Liver (tissue), 9 donors: ENCODE measurements around the gene C3orf18. TPM values are rescaled to one million over a fixed set of nuclear protein-coding genes. Genes with fewer than 3 reads are reported as not detected.
A peak's percentile ranks its signal among the peaks of the same experiment; 100 is the strongest.

Source experiments
- DNase-seq: peaks from one replicate; pipeline ENCODE4 v3.0.0-alpha.2; 2017; ENCODE audit warnings: low spot score
- H3K27ac ChIP-seq, 2 donors: one replicate each; pipeline ENCODE4 v1.7.0; 2013; ENCODE audit warnings: inconsistent platforms in 2 of 2, low read length in 2 of 2, control low read depth in 1 of 2, low read depth in 1 of 2, mild to moderate bottlenecking in 1 of 2
- H3K27me3 ChIP-seq, 4 donors: one replicate each; pipeline versions ENCODE4 v1.6.1 to v1.7.0; 2013; ENCODE audit warnings: low read length in 3 of 4, inconsistent platforms in 1 of 4, mild to moderate bottlenecking in 1 of 4, moderate library complexity in 1 of 4; ENCODE audit not compliant: control insufficient read depth in 4 of 4, insufficient read depth in 4 of 4
- H3K36me3 ChIP-seq, 4 donors: one replicate each; pipeline versions ENCODE4 v1.6.1 to v1.7.0; 2013; ENCODE audit warnings: low read length in 3 of 4, mild to moderate bottlenecking in 3 of 4, low read depth in 1 of 4, moderate library complexity in 1 of 4; ENCODE audit not compliant: control insufficient read depth in 4 of 4, insufficient read depth in 3 of 4
- H3K4me1 ChIP-seq, 4 donors: one replicate each; pipeline versions ENCODE4 v1.6.1 to v1.7.0; 2013; ENCODE audit warnings: low read length in 3 of 4, mild to moderate bottlenecking in 3 of 4, moderate library complexity in 1 of 4; ENCODE audit not compliant: control insufficient read depth in 4 of 4, insufficient read depth in 4 of 4
- H3K4me3 ChIP-seq, 3 donors: one replicate each; pipeline versions ENCODE4 v1.6.1 to v1.7.0; 2013; ENCODE audit warnings: low read length in 3 of 3, control low read depth in 1 of 3, low read depth in 1 of 3, mild to moderate bottlenecking in 1 of 3
- H3K9ac ChIP-seq, 2 donors: one replicate each; pipeline ENCODE4 v1.7.0; 2013; ENCODE audit warnings: low read length in 2 of 2, mild to moderate bottlenecking in 2 of 2, moderate library complexity in 2 of 2, control low read depth in 1 of 2, low read depth in 1 of 2
- H3K9me3 ChIP-seq, 4 donors: one replicate each; pipeline versions ENCODE4 v1.6.1 to v1.7.0; 2013; ENCODE audit warnings: low read length in 3 of 4; ENCODE audit not compliant: control insufficient read depth in 4 of 4
- ATF3 ChIP-seq: IDR thresholded peaks from 2 replicates; pipeline ENCODE4 v1.6.1; 2016; ENCODE audit warnings: antibody characterized with exemption
- CTCF ChIP-seq: fragments of 150-350 bp; IDR thresholded peaks from 2 replicates; pipeline ENCODE4 v1.5.1; 2017; ENCODE audit warnings: improper control_type of control experiment, low read depth, low read length; ENCODE audit not compliant: missing input control
- EGR1 ChIP-seq, 2 donors: IDR thresholded peaks; 2 replicates each; pipeline ENCODE4 v1.6.1; 2016 to 2018; ENCODE audit warnings: antibody characterized with exemption in 2 of 2, low read depth in 2 of 2
- FOXA1 ChIP-seq: IDR thresholded peaks from 2 replicates; pipeline ENCODE4 v1.6.1; 2016; ENCODE audit warnings: antibody characterized with exemption
- FOXA2 ChIP-seq: IDR thresholded peaks from 2 replicates; pipeline ENCODE4 v1.6.1; 2016; ENCODE audit warnings: antibody characterized with exemption
- GABPA ChIP-seq, 2 donors: IDR thresholded peaks in 1 of 2; conservative IDR thresholded peaks in 1 of 2; 2 replicates each; pipeline ENCODE4 v1.6.1; 2016; ENCODE audit warnings: antibody characterized with exemption in 2 of 2, mild to moderate bottlenecking in 1 of 2, moderate library complexity in 1 of 2
- HNF4A ChIP-seq, 2 donors: conservative IDR thresholded peaks; 2 replicates each; pipeline ENCODE4 v1.6.1; 2016; ENCODE audit warnings: antibody characterized with exemption in 2 of 2, mild to moderate bottlenecking in 2 of 2
- HNF4G ChIP-seq: IDR thresholded peaks from 2 replicates; pipeline ENCODE4 v1.6.1; 2016; ENCODE audit warnings: antibody characterized with exemption
- JUND ChIP-seq, 2 donors: IDR thresholded peaks; 2 replicates each; pipeline ENCODE4 v1.6.1; 2016; ENCODE audit warnings: antibody characterized with exemption in 2 of 2
- MAX ChIP-seq: IDR thresholded peaks from 2 replicates; pipeline ENCODE4 v1.6.1; 2016; ENCODE audit warnings: antibody characterized with exemption
- NR2F2 ChIP-seq: IDR thresholded peaks from 2 replicates; pipeline ENCODE4 v1.6.1; 2016; ENCODE audit warnings: antibody characterized with exemption
- RAD21 ChIP-seq, 2 donors: IDR thresholded peaks; 2 replicates each; pipeline ENCODE4 v1.6.1; 2016; ENCODE audit warnings: antibody characterized with exemption in 2 of 2, mild to moderate bottlenecking in 2 of 2
- REST ChIP-seq: IDR thresholded peaks from 2 replicates; pipeline ENCODE4 v1.6.1; 2016; ENCODE audit warnings: antibody characterized with exemption, mild to moderate bottlenecking
- RXRA ChIP-seq, 2 donors: IDR thresholded peaks; 2 replicates each; pipeline ENCODE4 v1.6.1; 2017 to 2018; ENCODE audit warnings: antibody characterized with exemption in 2 of 2, mild to moderate bottlenecking in 1 of 2
- SP1 ChIP-seq: IDR thresholded peaks from 2 replicates; pipeline ENCODE4 v1.6.1; 2018; ENCODE audit warnings: antibody characterized with exemption, mild to moderate bottlenecking
- TAF1 ChIP-seq: conservative IDR thresholded peaks from 2 replicates; pipeline ENCODE4 v1.6.1; 2016; ENCODE audit warnings: antibody characterized with exemption, mild to moderate bottlenecking
- YY1 ChIP-seq: IDR thresholded peaks from 2 replicates; pipeline ENCODE4 v1.6.1; 2016; ENCODE audit warnings: antibody characterized with exemption, mild to moderate bottlenecking
- ZBTB33 ChIP-seq: IDR thresholded peaks from 2 replicates; pipeline ENCODE4 v1.6.1; 2016; ENCODE audit warnings: antibody characterized with exemption
- WGBS: extraction: QIAGEN DNeasy Blood & Tissue Kit; methylation state at CpG from one replicate; pipeline ENCODE4 v1.1.7; 2013; 5-methylcytosine and 5-hydroxymethylcytosine counted together
- polyA plus RNA-seq, 2 donors: library from polyadenylated mRNA; stranded (reverse) in 1 of 2; unstranded in 1 of 2; fragments of 200-250 nt in 1 of 2; fragments of >200 nt in 1 of 2; fragmentation: Nextera tagmentation in 1 of 2; extraction: Ambion mirVana in 1 of 2; gene quantifications; one replicate each; pipeline versions ENCODE4 v1.2.1 to v1.2.3, GENCODE V29; 2013 to 2015
- total RNA-seq, 2 donors: library from RNA; depleted of rRNA; stranded (reverse); fragments of >200 nt; gene quantifications; one replicate each; pipeline ENCODE4 v1.2.3, GENCODE V29; 2014
- donor health status: healthy.
- donor health status: healthy.
- donor health status: healthy.
- donor health status: healthy.
- donor health status: healthy.

C3orf18 gene
- total and polyA plus RNA-seq, 4 donors: 0.54 to 2.7 (median 1.5) TPM

- H3K4me1 ChIP-seq: peaks cover 27 to 71% (median 58%) of the 10 kb centered on the region in 4 donors
- WGBS: 3% methylated on average over 14 of the region's 14 CpGs
- peak overlapping the region; percentile 94 to 98 for H3K27ac ChIP-seq
- peak; percentile 78 for DNase-seq
- no peak for TF ChIP-seq CTCF
- peak; percentile 95 for TF ChIP-seq MAX
- peak; percentile 19 to 51 for TF ChIP-seq RAD21 (IDR thresholded peaks at IDR 0.05)
- TF ChIP-seq JUND (IDR thresholded peaks at IDR 0.05): peak; percentile 43 to 54
- TF ChIP-seq TAF1: no peak
- TF ChIP-seq NR2F2: peak; percentile 78
- TF ChIP-seq SP1: peak; percentile 88
- peak; percentile 74 for TF ChIP-seq YY1
- peak; percentile 52 for TF ChIP-seq ATF3
- TF ChIP-seq FOXA1: no peak
- TF ChIP-seq HNF4A (conservative IDR thresholded peaks at IDR 0.05): peak; percentile 55 to 75
- peak; percentile 72 for TF ChIP-seq ZBTB33
- TF ChIP-seq HNF4G: no peak
- TF ChIP-seq GABPA (IDR thresholded peaks at IDR 0.05 in 1 of 2, conservative IDR thresholded peaks at IDR 0.05 in 1 of 2): no peak
- peak; percentile 83 for TF ChIP-seq REST
- TF ChIP-seq FOXA2: peak; percentile 53
- TF ChIP-seq RXRA (IDR thresholded peaks at IDR 0.05): peak; percentile 90 to 92
- TF ChIP-seq EGR1 (IDR thresholded peaks at IDR 0.05; ENCODE audit: low read depth in 2 of 2): peak in 1 of 2 donors; percentile 57
- peak overlapping the region; percentile 49 to 50 for H3K9ac ChIP-seq
- peaks cover 0 to 2% (median 0%) of the 10 kb centered on the region in 4 donors for H3K36me3 ChIP-seq
- no peaks in the 10 kb centered on the region for H3K27me3 ChIP-seq
- no peak overlapping the region for H3K4me3 ChIP-seq
- no peaks in the 10 kb centered on the region for H3K9me3 ChIP-seq
Observed at GRCh38 chr3:50600841-50601591, 33.5 kb upstream of the C3orf18 start.
